Upper lobe of left lung (tissue), 6 donors: Measurements from ENCODE around the gene CARMIL1. TPM values are rescaled to one million over a fixed set of nuclear protein-coding genes. Genes with fewer than 3 reads are reported as not detected.
A peak's percentile ranks its signal among the peaks of the same experiment; 100 is the strongest.

ENCODE experiments used
- ATAC-seq, 2 donors: fragments of 200-7000 bp; cut with Tn5 transposase; one replicate each; pipeline ENCODE4 v1.9.1; 2022; ENCODE audit warnings: mild to moderate bottlenecking in 2 of 2, moderate library complexity in 2 of 2; ENCODE audit not compliant: low FRiP score in 2 of 2
- DNase-seq, 2 donors: peaks; one replicate each; pipeline ENCODE4 v3.0.0-alpha.2; 2019 to 2020
- H3K27ac ChIP-seq, 4 donors: fragments of 200-600 bp; sonication (generic); one replicate each; pipeline ENCODE4 v1.5.1; 2016 to 2019
- H3K27me3 ChIP-seq, 4 donors: fragments of 200-600 bp; sonication (generic); one replicate each; pipeline ENCODE4 v1.5.1; 2017 to 2019
- H3K36me3 ChIP-seq, 4 donors: fragments of 200-600 bp; sonication (generic); one replicate each; pipeline ENCODE4 v1.5.1; 2016 to 2019
- H3K4me1 ChIP-seq, 4 donors: fragments of 200-600 bp; sonication (generic); one replicate each; pipeline ENCODE4 v1.5.1; 2018 to 2019
- H3K4me3 ChIP-seq, 4 donors: fragments of 200-600 bp; sonication (generic); one replicate each; pipeline ENCODE4 v1.5.1; 2017 to 2019; ENCODE audit warnings: mild to moderate bottlenecking in 2 of 4, moderate library complexity in 1 of 4
- H3K9me3 ChIP-seq, 4 donors: fragments of 200-600 bp; sonication (generic); one replicate each; pipeline ENCODE4 v1.5.1; 2018 to 2019
- EP300 ChIP-seq, 4 donors: sonication (generic); formaldehyde crosslinking; IDR thresholded peaks; one replicate each; pipeline ENCODE4 v1.5.1; 2017; ENCODE audit warnings: antibody characterized with exemption in 4 of 4, control low read depth in 2 of 4
- POLR2A ChIP-seq, 4 donors: fragments of 450-650 bp; IDR thresholded peaks; one replicate each; pipeline ENCODE4 v1.5.1; 2016 to 2017; ENCODE audit warnings: antibody characterized with exemption in 4 of 4, mild to moderate bottlenecking in 2 of 4
- POLR2AphosphoS5 ChIP-seq, 2 donors: sonication (generic); formaldehyde crosslinking; IDR thresholded peaks; one replicate each; pipeline ENCODE4 v1.5.1; 2017; ENCODE audit warnings: antibody characterized with exemption in 2 of 2
- WGBS, 2 donors: methylation state at CpG; one replicate each; pipeline ENCODE4 v1.1.5; 2017 to 2018; 5-methylcytosine and 5-hydroxymethylcytosine counted together
- total RNA-seq, 6 donors: library from RNA; depleted of rRNA in 4 of 6; stranded (reverse); fragments of >200 nt in 4 of 6; gene quantifications; one replicate each; pipeline versions ENCODE4 v1.1.0 to v1.2.1, GENCODE V29; 2016 to 2021
- TF ChIP-seq, protein P1 (sequence below), 6 experiments: fragments of 450-650 bp in 4 of 6; fragments of 200-600 bp in 2 of 6; sonication (generic) in 2 of 6; IDR thresholded peaks; one replicate each; pipeline ENCODE4 v1.5.1; 2016 to 2019; ENCODE audit warnings: antibody characterized with exemption in 6 of 6
- donor health status: DM: no; HTN: no; CAD: no; lungs with moderate emphysema.
- donor health status: DM: no; HTN: yes; CAD: no; lungs with severe emphysema.

The CARMIL1 gene
- total RNA-seq, 6 donors from 2014 or later, result 19.8 to 78.6 (median 44.9) TPM

DNA sequence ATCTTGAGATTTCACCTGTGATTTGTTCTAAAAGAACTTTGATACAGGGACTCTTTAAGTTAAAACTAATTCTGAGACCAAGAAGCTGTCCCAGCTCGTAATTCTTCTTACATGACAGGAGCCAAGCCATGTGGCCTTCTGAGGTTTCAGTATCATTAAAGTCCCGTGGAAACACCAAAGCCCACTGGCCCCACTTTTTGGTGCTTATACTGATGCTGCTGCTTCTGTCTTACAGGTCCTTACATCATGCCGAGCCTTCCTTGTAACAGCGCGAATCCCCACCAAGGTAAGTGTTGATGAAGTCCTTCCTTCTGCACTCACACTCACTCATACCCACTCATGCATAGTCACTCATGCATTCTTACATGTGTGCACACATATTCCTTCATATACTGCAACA, 140.7 kb downstream of the CARMIL1 start:
- Histone ChIP-seq H3K4me3 (no peak overlapping the region), H3K27me3 (no peaks in the 10 kb centered on the region), H3K4me1 (peaks cover 11 to 47% (median 21%) of the 10 kb centered on the region in 4 donors), H3K36me3 (no peaks in the 10 kb centered on the region), H3K9me3 (no peaks in the 10 kb centered on the region), H3K27ac (no peak overlapping the region)
- WGBS, 2 donors, result 88 to 90% methylated on average over 5 of the region's 5 CpGs
- no peak for TF ChIP-seq POLR2A (IDR thresholded peaks at IDR 0.05)
- TF ChIP-seq POLR2AphosphoS5 (IDR thresholded peaks at IDR 0.05), result no peak
- TF ChIP-seq EP300 (IDR thresholded peaks at IDR 0.05), result no peak
- no peak for DNase-seq
- ATAC-seq, result no peak

DNA sequence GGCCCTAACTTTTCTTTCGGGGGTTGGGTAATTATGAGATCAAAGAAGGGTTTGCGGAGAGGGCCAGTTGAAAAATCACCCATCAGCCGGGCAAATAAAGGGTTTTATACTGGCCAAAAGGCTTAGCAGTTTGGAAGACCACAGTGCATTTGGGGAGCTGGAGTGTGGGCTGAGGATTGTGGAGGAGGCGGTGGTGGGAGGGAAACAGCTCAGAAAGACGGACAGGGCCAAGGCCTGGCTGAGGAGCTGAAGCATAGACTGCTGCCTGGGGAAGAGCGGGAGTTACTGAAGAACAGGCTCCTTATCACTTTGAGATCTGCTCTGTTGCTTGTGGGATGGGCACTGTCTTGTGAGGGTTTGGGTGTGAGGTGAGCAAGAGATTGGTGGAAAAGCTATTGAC, 144.2 kb downstream of the CARMIL1 start:
- no peaks in the 10 kb centered on the region for H3K36me3 ChIP-seq
- no peaks in the 10 kb centered on the region for H3K27me3 ChIP-seq
- TF ChIP-seq, protein P1, sequence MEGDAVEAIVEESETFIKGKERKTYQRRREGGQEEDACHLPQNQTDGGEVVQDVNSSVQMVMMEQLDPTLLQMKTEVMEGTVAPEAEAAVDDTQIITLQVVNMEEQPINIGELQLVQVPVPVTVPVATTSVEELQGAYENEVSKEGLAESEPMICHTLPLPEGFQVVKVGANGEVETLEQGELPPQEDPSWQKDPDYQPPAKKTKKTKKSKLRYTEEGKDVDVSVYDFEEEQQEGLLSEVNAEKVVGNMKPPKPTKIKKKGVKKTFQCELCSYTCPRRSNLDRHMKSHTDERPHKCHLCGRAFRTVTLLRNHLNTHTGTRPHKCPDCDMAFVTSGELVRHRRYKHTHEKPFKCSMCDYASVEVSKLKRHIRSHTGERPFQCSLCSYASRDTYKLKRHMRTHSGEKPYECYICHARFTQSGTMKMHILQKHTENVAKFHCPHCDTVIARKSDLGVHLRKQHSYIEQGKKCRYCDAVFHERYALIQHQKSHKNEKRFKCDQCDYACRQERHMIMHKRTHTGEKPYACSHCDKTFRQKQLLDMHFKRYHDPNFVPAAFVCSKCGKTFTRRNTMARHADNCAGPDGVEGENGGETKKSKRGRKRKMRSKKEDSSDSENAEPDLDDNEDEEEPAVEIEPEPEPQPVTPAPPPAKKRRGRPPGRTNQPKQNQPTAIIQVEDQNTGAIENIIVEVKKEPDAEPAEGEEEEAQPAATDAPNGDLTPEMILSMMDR (IDR thresholded peaks at IDR 0.05), result no peak
- TF ChIP-seq POLR2AphosphoS5 (IDR thresholded peaks at IDR 0.05) (no peak), POLR2A (IDR thresholded peaks at IDR 0.05) (no peak), EP300 (IDR thresholded peaks at IDR 0.05) (no peak)
- no peak overlapping the region for H3K4me3 ChIP-seq
- DNase-seq (no peak), ATAC-seq (peak in 1 of 2 donors; percentile 68)
- H3K4me1 ChIP-seq, result peaks cover 1 to 13% (median 3%) of the 10 kb centered on the region in 4 donors
- WGBS, 2 donors, result 91 to 92% methylated on average over 6 of the region's 6 CpGs
- H3K9me3 ChIP-seq, result no peaks in the 10 kb centered on the region
- no peak overlapping the region for H3K27ac ChIP-seq

DNA sequence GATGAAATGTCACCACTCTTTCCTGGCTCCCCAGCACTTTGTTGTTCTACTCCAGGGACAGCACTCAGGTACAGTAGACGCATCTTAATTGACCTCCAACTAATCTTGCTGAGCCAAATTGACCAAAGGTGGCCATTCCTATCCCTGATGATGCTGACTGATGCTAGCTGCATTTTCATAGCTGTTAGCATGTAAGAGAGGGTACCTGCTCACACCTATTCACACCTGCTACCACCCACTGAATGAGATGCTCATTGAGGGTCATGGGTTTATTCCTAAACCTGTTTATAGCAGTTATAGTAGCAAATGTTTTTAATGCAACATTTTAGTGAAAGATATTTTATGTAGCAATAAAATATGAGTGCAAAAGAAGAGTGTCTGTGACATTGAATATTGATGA, 145.1 kb downstream of the CARMIL1 start:
- Histone ChIP-seq H3K27me3 (no peaks in the 10 kb centered on the region), H3K4me3 (no peak overlapping the region), H3K9me3 (no peaks in the 10 kb centered on the region), H3K36me3 (no peaks in the 10 kb centered on the region), H3K27ac (no peak overlapping the region), H3K4me1 (peaks cover 0 to 4% (median 0%) of the 10 kb centered on the region in 4 donors)
- TF ChIP-seq, protein P1 (IDR thresholded peaks at IDR 0.05), result no peak
- TF ChIP-seq POLR2AphosphoS5 (IDR thresholded peaks at IDR 0.05), result no peak
- no peak for ATAC-seq
- DNase-seq, result no peak
- 86 to 88% methylated on average over 1 of the region's 1 CpG for WGBS, 2 donors

DNA sequence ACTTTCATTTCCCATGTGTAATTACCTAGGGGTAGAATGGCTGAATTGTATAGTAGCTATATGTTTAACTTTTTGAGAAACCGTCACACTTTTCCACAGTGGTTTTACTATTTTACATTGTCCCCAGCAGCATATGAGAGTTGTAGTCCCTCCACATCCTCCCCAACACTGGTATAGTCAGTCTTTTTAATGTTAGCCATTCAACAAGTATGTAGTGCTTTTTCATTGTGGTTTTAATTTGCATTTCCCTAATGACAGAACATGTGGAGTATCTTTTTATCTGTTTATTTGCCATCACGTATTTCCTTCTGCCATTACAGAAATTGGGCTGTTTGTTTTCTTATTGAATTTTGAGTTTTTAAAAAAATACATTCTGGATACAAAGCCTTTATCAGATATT, 148.4 kb downstream of the CARMIL1 start:
- TF ChIP-seq POLR2A (IDR thresholded peaks at IDR 0.05) (no peak), POLR2AphosphoS5 (IDR thresholded peaks at IDR 0.05) (no peak), EP300 (IDR thresholded peaks at IDR 0.05) (no peak)
- TF ChIP-seq, protein P1 (IDR thresholded peaks at IDR 0.05), result no peak
- DNase-seq (no peak), ATAC-seq (no peak)
- Histone ChIP-seq H3K4me3 (no peak overlapping the region), H3K27me3 (no peaks in the 10 kb centered on the region), H3K9me3 (no peaks in the 10 kb centered on the region), H3K36me3 (no peaks in the 10 kb centered on the region), H3K4me1 (no peaks in the 10 kb centered on the region), H3K27ac (no peak overlapping the region)
- 77 to 79% methylated on average over 2 of the region's 2 CpGs for WGBS, 2 donors

DNA sequence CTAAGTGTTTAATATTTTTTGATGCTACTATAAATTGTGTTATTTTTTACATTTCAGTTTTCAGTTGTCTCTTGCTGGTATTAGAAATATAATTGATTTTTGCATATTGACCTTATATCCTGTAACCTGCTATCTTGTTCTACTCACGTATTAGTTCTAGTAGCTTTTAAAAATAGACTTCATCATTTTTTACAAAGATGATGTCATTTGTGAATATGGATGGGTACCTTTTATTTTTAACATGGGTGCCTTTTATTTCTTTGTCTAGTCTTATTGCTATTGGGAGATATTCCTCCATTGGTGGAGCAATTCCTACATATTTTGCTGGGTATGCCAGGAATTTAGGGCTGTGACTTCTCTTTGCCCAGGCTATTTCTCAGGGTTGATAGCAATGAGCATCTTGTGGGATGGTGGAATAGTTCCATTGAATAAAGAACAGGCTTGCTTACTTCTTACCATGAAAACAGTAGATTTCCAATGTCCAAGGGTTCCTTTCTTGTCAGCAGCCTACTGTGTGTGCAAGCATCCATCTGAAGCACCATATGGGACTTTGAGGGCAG, 149.7 kb downstream of the CARMIL1 start:
- Histone ChIP-seq H3K9me3 (no peaks in the 10 kb centered on the region), H3K36me3 (no peaks in the 10 kb centered on the region), H3K4me1 (no peaks in the 10 kb centered on the region), H3K27me3 (no peaks in the 10 kb centered on the region), H3K27ac (no peak overlapping the region), H3K4me3 (no peak overlapping the region)
- DNase-seq, result no peak
- 83 to 88% methylated on average over 1 of the region's 1 CpG for WGBS, 2 donors
- TF ChIP-seq, protein P1 (IDR thresholded peaks at IDR 0.05), result no peak
- no peak for TF ChIP-seq POLR2AphosphoS5 (IDR thresholded peaks at IDR 0.05)
- TF ChIP-seq POLR2A (IDR thresholded peaks at IDR 0.05), result no peak
- no peak for TF ChIP-seq EP300 (IDR thresholded peaks at IDR 0.05)
- ATAC-seq, result no peak
